Nephron (organoid): ENCODE data around the gene ARID3A.

Experiments
- H3K27ac Mint-ChIP-seq, 3 experiments: 2 replicates each; pipeline ENCODE4 v1.8.0; 2020; ENCODE audit warnings: mixed read lengths in 3 of 3, mild to moderate bottlenecking in 2 of 3, moderate library complexity in 1 of 3
- H3K27me3 Mint-ChIP-seq: 2 replicates; pipeline ENCODE4 v1.8.0; 2021; ENCODE audit warnings: low read depth, mild to moderate bottlenecking, moderate library complexity, mixed read lengths
- H3K36me3 Mint-ChIP-seq: 2 replicates; pipeline ENCODE4 v1.8.0; 2020; ENCODE audit warnings: low read depth, mixed read lengths
- H3K4me1 Mint-ChIP-seq: 2 replicates; pipeline ENCODE4 v1.8.0; 2020; ENCODE audit warnings: mixed read lengths
- H3K4me3 Mint-ChIP-seq, 3 experiments: 2 replicates each; pipeline ENCODE4 v1.8.0; 2020; ENCODE audit warnings: mild to moderate bottlenecking in 3 of 3, mixed read lengths in 3 of 3, moderate library complexity in 2 of 3
- H3K9me3 Mint-ChIP-seq: 2 replicates; pipeline ENCODE4 v1.8.0; 2020; ENCODE audit warnings: mixed read lengths
- CTCF ChIP-seq, 3 experiments: fragments of 200-600 bp; sonication (generic); IDR thresholded peaks; one replicate each; pipeline ENCODE4 v1.5.0; 2021; ENCODE audit warnings: antibody characterized with exemption in 3 of 3; ENCODE audit not compliant: unreplicated experiment in 3 of 3

The ARID3A gene

DNA sequence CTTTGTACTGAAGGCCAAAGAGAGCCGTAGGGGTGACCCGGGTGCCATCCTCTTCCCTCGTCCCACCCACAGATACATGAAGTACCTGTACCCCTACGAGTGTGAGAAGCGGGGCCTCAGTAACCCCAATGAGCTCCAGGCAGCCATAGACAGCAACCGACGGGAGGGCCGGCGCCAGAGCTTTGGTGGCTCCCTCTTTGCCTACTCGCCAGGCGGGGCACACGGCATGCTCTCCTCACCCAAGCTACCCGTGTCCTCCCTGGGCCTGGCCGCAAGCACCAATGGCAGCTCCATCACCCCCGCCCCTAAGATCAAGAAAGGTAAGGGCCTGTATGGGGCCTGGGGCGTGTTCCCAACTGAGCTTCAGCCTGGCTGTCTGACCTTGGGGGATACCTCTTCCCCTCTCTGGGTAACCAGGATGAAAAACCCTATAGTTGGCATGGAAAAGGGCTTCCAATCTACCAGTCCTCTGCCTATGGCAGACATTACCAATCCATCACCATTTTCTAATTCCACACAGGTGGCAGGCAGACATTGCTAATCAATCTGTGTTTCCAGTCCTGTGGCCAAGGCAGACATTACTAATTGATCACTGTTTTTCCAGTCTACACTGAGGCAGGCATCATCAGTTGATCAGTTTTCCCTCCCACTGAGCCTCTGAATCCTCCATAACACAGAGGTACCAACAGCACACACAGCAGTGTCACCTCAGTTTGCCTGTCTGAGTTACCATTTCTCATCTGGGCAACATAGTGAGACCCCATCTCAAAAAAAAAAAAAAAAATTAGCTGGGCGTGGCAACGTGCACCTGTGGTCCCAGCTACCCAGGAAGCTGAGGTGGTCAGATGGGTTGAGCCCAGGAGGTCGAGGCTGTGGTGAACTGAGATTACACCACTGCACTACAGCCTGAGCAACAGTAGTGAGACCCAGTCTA lies 39.2 kb downstream of the ARID3A start:
- Mint-ChIP-seq H3K9me3 (no peaks in the 10 kb centered on the region), H3K27me3 (no peaks in the 10 kb centered on the region), H3K4me1 (peaks cover 5% of the 10 kb centered on the region), H3K4me3 (no peak overlapping the region), H3K27ac (peak overlapping the region in 2 of 3 experiments; percentile 38 to 73), H3K36me3 (peaks cover 70% of the 10 kb centered on the region)
- TF ChIP-seq CTCF (IDR thresholded peaks at IDR 0.05; ENCODE audit: unreplicated experiment in 3 of 3): no peak

DNA sequence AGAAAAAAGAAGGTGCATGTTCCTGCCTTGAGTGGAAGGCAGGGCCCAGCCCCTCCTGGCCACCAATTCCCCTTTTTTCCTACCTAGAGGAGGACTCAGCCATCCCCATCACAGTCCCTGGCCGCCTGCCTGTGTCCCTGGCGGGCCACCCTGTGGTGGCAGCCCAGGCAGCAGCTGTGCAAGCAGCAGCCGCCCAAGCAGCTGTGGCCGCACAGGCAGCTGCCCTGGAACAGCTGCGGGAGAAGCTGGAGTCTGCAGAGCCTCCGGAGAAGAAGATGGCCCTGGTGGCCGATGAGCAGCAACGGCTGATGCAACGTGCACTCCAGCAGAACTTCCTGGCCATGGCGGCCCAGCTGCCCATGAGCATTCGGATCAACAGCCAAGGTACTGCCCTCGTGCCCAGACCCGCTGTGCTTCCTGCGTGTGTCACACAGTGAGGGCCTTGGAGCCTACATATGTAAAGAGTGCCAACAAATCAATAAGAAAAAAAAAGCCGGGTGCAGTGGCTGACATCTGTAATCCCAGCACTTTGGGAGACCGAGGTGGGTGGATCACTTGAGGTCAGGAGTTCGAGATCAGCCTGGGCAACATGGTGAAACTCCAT lies 40.8 kb downstream of the ARID3A start:
- no peak overlapping the region for H3K4me3 Mint-ChIP-seq
- H3K9me3 Mint-ChIP-seq: no peaks in the 10 kb centered on the region
- peaks cover 81% of the 10 kb centered on the region for H3K36me3 Mint-ChIP-seq
- peaks cover 5% of the 10 kb centered on the region for H3K4me1 Mint-ChIP-seq
- H3K27me3 Mint-ChIP-seq: no peaks in the 10 kb centered on the region
- TF ChIP-seq CTCF (IDR thresholded peaks at IDR 0.05; ENCODE audit: unreplicated experiment in 3 of 3): no peak
- no peak overlapping the region for H3K27ac Mint-ChIP-seq

- Mint-ChIP-seq H3K36me3 (peaks cover 69% of the 10 kb centered on the region), H3K4me1 (no peaks in the 10 kb centered on the region), H3K27ac (peak overlapping the region in 1 of 3 experiments; percentile 67), H3K27me3 (no peaks in the 10 kb centered on the region), H3K4me3 (no peak overlapping the region), H3K9me3 (no peaks in the 10 kb centered on the region)
- peak; percentile 49 to 58 (median 53) for TF ChIP-seq CTCF (IDR thresholded peaks at IDR 0.05; ENCODE audit: unreplicated experiment in 3 of 3)
These were observed 44.9 kb downstream of the ARID3A start for GRCh38 chr19:970695-971094.

DNA sequence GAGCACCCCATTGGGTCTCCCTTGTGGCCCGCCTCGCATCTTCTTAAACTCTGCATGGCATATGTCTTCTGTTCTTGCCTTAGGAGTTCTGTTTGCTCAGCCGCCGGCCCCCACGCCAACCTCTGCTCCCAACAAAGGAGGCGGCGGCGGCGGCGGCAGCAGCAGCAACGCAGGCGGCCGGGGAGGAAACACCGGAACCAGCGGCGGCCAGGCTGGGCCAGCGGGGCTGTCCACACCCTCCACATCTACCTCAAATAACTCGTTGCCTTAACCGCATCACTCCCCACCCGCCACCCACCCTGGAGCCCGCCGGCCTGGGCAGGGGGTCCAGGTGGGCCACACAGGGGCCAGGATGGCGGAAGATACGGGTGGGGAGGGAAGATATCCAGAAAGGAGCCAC lies 46.0 kb downstream of the ARID3A start:
- no peak for TF ChIP-seq CTCF (IDR thresholded peaks at IDR 0.05; ENCODE audit: unreplicated experiment in 3 of 3)
- no peak overlapping the region for H3K27ac Mint-ChIP-seq
- H3K4me1 Mint-ChIP-seq: no peaks in the 10 kb centered on the region
- peaks cover 58% of the 10 kb centered on the region for H3K36me3 Mint-ChIP-seq
- H3K27me3 Mint-ChIP-seq: no peaks in the 10 kb centered on the region
- no peak overlapping the region for H3K4me3 Mint-ChIP-seq
- H3K9me3 Mint-ChIP-seq: no peaks in the 10 kb centered on the region

DNA sequence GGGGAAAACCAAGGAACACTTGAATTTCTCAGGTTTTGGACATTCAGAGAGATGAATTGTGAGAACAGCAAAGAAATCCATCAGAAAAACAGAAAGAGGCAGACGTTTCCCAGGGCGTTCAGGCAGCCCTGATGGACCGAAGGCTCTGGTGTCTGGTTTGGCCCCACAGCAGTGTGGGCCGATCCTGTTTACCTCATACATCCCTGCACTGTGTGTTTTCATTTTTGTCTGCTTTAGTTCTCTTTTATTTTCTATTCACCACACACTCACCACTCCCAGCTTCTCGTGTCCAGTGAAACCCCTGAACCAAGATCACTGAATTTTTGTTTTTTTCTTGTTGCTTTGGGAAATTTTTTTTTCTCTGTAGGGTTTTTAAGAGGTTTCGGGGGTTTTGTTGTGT lies 46.4 kb downstream of the ARID3A start:
- H3K4me3 Mint-ChIP-seq: no peak overlapping the region
- H3K27me3 Mint-ChIP-seq: no peaks in the 10 kb centered on the region
- peaks cover 53% of the 10 kb centered on the region for H3K36me3 Mint-ChIP-seq
- no peaks in the 10 kb centered on the region for H3K9me3 Mint-ChIP-seq
- no peak for TF ChIP-seq CTCF (IDR thresholded peaks at IDR 0.05; ENCODE audit: unreplicated experiment in 3 of 3)
- no peaks in the 10 kb centered on the region for H3K4me1 Mint-ChIP-seq
- peak overlapping the region in 1 of 3 experiments; percentile 30 for H3K27ac Mint-ChIP-seq
